ENCODE measurements around the gene TRIM69. TPM values are rescaled to one million over a fixed set of nuclear protein-coding genes. Genes with fewer than 3 reads are reported as not detected.
"Not testable (repeated sequence)": the region's sequence is repeated elsewhere in the genome, so short reads cannot be mapped to it uniquely, and the experiment has no call there.

Gene TRIM69
- total RNA-seq, 1 donor from 2014 or later: 9.7 TPM

DNA sequence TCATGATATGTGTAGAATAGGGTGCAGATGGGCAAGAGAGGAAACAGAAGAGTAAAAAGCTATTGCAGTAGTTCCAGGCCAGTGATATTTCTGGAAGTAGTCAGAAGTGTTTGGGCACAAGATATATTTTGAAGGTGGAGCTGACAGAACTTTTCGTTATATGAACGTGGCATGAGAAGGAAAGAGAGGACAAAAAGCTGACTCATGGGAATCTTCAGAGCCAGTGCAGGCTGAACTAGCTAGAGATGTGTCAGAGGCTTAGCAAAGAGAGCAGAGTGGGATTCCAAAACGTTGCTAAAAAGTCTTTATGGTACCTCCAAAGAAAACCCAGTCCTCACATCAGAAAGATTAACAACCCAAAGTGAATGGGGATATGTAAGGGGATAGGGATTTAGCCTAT lies 28.7 kb downstream of the TRIM69 start:
- peaks cover 2% of the 10 kb centered on the region for H3K9me3 Mint-ChIP-seq (ENCODE audit: low read depth)
- no peaks in the 10 kb centered on the region for H3K4me1 Mint-ChIP-seq (ENCODE audit: low read depth)
- peaks cover 9% of the 10 kb centered on the region for H3K27me3 Mint-ChIP-seq (ENCODE audit: low read depth)
- TF ChIP-seq, protein P1, sequence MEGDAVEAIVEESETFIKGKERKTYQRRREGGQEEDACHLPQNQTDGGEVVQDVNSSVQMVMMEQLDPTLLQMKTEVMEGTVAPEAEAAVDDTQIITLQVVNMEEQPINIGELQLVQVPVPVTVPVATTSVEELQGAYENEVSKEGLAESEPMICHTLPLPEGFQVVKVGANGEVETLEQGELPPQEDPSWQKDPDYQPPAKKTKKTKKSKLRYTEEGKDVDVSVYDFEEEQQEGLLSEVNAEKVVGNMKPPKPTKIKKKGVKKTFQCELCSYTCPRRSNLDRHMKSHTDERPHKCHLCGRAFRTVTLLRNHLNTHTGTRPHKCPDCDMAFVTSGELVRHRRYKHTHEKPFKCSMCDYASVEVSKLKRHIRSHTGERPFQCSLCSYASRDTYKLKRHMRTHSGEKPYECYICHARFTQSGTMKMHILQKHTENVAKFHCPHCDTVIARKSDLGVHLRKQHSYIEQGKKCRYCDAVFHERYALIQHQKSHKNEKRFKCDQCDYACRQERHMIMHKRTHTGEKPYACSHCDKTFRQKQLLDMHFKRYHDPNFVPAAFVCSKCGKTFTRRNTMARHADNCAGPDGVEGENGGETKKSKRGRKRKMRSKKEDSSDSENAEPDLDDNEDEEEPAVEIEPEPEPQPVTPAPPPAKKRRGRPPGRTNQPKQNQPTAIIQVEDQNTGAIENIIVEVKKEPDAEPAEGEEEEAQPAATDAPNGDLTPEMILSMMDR (IDR thresholded peaks at IDR 0.05): no peak
- H3K27ac Mint-ChIP-seq (ENCODE audit: unreplicated experiment): no peak overlapping the region
- H3K36me3 Mint-ChIP-seq (ENCODE audit: low read depth): no peaks in the 10 kb centered on the region
- DNase-seq (ENCODE audit: low spot score): no peak
- H3K4me3 Mint-ChIP-seq (ENCODE audit: unreplicated experiment): no peak overlapping the region

- no peak for DNase-seq (ENCODE audit: low spot score)
- TF ChIP-seq, protein P1 (IDR thresholded peaks at IDR 0.05): no peak
- H3K4me1 Mint-ChIP-seq (ENCODE audit: low read depth): no peaks in the 10 kb centered on the region
- H3K4me3 Mint-ChIP-seq (ENCODE audit: unreplicated experiment): no peak overlapping the region
- peaks cover 30% of the 10 kb centered on the region for H3K9me3 Mint-ChIP-seq (ENCODE audit: low read depth)
- no peak overlapping the region for H3K27ac Mint-ChIP-seq (ENCODE audit: unreplicated experiment)
- peaks cover 8% of the 10 kb centered on the region for H3K36me3 Mint-ChIP-seq (ENCODE audit: low read depth)
- peaks cover 5% of the 10 kb centered on the region for H3K27me3 Mint-ChIP-seq (ENCODE audit: low read depth)
Measured at GRCh38 chr15:44769521-44769920, 33.2 kb downstream of the TRIM69 start.

DNA sequence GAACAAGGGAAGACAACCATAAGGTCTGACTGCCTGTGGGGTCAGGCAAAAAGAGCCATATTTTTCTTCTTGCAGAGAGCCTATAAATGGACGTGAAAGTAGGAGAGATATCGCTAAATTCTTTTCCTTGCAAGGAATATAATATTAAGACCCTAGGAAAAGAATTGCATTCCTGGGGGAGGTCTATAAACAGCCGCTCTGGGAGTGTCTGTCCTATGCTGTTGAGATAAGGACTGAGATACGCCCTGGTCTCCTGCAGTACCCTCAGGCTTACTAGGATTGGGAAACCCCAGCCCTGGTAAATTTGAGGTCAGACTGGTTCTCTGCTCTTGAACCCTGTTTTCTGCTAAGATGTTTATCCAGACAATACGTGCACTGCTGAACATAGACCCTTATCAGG lies 34.4 kb downstream of the TRIM69 start:
- DNase-seq (ENCODE audit: low spot score); H3K4me1 Mint-ChIP-seq (ENCODE audit: low read depth); H3K27me3 Mint-ChIP-seq (ENCODE audit: low read depth); H3K4me3 Mint-ChIP-seq (ENCODE audit: unreplicated experiment); H3K27ac Mint-ChIP-seq (ENCODE audit: unreplicated experiment); H3K36me3 Mint-ChIP-seq (ENCODE audit: low read depth): not testable (repeated sequence)
- H3K9me3 Mint-ChIP-seq (ENCODE audit: low read depth): peaks cover 30% of the 10 kb centered on the region

DNA sequence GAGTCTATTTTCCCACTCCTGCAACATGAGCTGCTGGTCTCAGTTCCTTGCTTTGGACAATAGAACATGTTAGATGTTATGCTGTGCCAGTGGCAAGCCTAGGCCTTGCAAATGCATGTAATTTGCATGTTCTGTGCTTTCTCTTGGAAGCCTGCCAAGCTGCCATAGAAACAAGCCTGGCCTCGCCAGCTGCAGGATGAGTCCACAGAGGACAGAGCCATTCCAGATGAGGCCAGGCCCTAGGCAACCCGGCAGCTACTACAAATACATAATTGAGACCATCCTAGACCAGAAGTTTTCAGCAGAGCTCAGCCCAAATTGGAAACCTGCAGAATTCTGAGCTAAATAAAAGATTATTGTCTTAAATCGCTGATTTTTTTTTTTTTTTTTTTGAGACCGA lies 39.6 kb downstream of the TRIM69 start:
- Mint-ChIP-seq H3K4me3 (ENCODE audit: unreplicated experiment) (no peak overlapping the region), H3K27me3 (ENCODE audit: low read depth) (no peaks in the 10 kb centered on the region), H3K36me3 (ENCODE audit: low read depth) (peaks cover 6% of the 10 kb centered on the region), H3K4me1 (ENCODE audit: low read depth) (no peaks in the 10 kb centered on the region), H3K9me3 (ENCODE audit: low read depth) (peaks cover 19% of the 10 kb centered on the region), H3K27ac (ENCODE audit: unreplicated experiment) (no peak overlapping the region)
- no peak for DNase-seq (ENCODE audit: low spot score)
- TF ChIP-seq, protein P1 (IDR thresholded peaks at IDR 0.05): no peak

DNA sequence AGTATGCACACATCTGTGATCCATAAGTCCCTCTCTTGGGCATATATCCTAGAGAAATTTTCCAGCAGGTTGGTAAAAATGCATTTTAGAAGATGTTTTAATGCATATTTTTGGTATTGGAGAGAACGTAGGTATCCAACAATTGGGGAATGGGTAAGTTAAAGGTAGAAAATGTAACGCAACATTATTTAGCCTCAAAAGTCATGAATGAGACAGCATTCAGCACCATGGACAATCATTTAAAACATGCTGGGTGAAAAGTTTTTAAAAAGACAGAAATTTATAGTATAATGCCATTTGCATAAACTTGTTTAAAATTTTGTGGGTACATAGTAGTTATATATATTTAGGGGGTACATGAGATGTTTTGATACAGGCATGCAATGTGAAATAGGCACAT lies 43.4 kb downstream of the TRIM69 start:
- no peak for DNase-seq (ENCODE audit: low spot score)
- TF ChIP-seq, protein P1 (IDR thresholded peaks at IDR 0.05): no peak
- H3K27me3 Mint-ChIP-seq (ENCODE audit: low read depth): no peaks in the 10 kb centered on the region
- no peak overlapping the region for H3K27ac Mint-ChIP-seq (ENCODE audit: unreplicated experiment)
- no peak overlapping the region for H3K4me3 Mint-ChIP-seq (ENCODE audit: unreplicated experiment)
- H3K4me1 Mint-ChIP-seq (ENCODE audit: low read depth): peaks cover 5% of the 10 kb centered on the region
- no peaks in the 10 kb centered on the region for H3K36me3 Mint-ChIP-seq (ENCODE audit: low read depth)
- no peaks in the 10 kb centered on the region for H3K9me3 Mint-ChIP-seq (ENCODE audit: low read depth)

GRCh38 chr15:44780608-44781007 lies 44.3 kb downstream of the TRIM69 start:
- Mint-ChIP-seq H3K27ac (ENCODE audit: unreplicated experiment) (no peak overlapping the region), H3K36me3 (ENCODE audit: low read depth) (no peaks in the 10 kb centered on the region), H3K4me1 (ENCODE audit: low read depth) (peaks cover 5% of the 10 kb centered on the region), H3K9me3 (ENCODE audit: low read depth) (no peaks in the 10 kb centered on the region), H3K27me3 (ENCODE audit: low read depth) (no peaks in the 10 kb centered on the region), H3K4me3 (ENCODE audit: unreplicated experiment) (no peak overlapping the region)
- TF ChIP-seq, protein P1 (IDR thresholded peaks at IDR 0.05): no peak
- no peak for DNase-seq (ENCODE audit: low spot score)

Measured in chondrocyte (in vitro differentiated cells).